Choroid plexus epithelial cell (primary cell): ENCODE measurements around the gene NDUFB4.

Experiments
- DNase-seq: peaks from one replicate; pipeline ENCODE4 v3.0.0-alpha.2; 2010; ENCODE audit warnings: low read depth
- H3K4me3 ChIP-seq: 2 replicates; pipeline ENCODE4 v1.5.1; 2011; ENCODE audit warnings: low read depth, mild to moderate bottlenecking, control low read depth, low read length, moderate library complexity
- CTCF ChIP-seq: conservative IDR thresholded peaks from 2 replicates; pipeline ENCODE4 v1.5.1; 2011; ENCODE audit warnings: low read depth, mild to moderate bottlenecking, control low read depth, inconsistent platforms, low read length, moderate library complexity

Gene NDUFB4

GRCh38 chr3:120596116-120596852 is at the start of gene NDUFB4:
Gene NDUFB4 (plus strand): TSS chr3:120596336. CDS start chr3:120596360, 24 bp downstream.
- H3K4me3 ChIP-seq = peak within 1 kb of the TSS; percentile 92
- TF ChIP-seq CTCF = no peak
- peak; percentile 99 for DNase-seq

- peak; percentile 16 for DNase-seq
These were observed 45.6 kb upstream of the NDUFB4 start for GRCh38 chr3:120550546-120550945.

GRCh38 chr3:120552184-120553172 is 43.7 kb upstream of the NDUFB4 start:
- H3K4me3 ChIP-seq = no peak overlapping the region
- no peak for DNase-seq
- no peak for TF ChIP-seq CTCF

More at GRCh38 chr3:120550546-120550945, 45.6 kb upstream of the NDUFB4 start:
- H3K4me3 ChIP-seq = no peak overlapping the region
- TF ChIP-seq CTCF = no peak

- no peak for TF ChIP-seq CTCF
- no peak for DNase-seq
- no peak overlapping the region for H3K4me3 ChIP-seq
These were observed 41.1 kb upstream of the NDUFB4 start for GRCh38 chr3:120554812-120555606.

GRCh38 chr3:120555657-120556509 is 40.3 kb upstream of the NDUFB4 start:
- TF ChIP-seq CTCF = no peak
- DNase-seq = no peak
- no peak overlapping the region for H3K4me3 ChIP-seq

- DNase-seq = no peak
- H3K4me3 ChIP-seq = no peak overlapping the region
- TF ChIP-seq CTCF = no peak
These were observed 39.0 kb upstream of the NDUFB4 start for GRCh38 chr3:120557115-120557514.
